ENCODE measurements around the gene ZNF565.
"Not testable (repeated sequence)": the region's sequence is repeated elsewhere in the genome, so short reads cannot be mapped to it uniquely, and the experiment has no call there.

ZNF565 gene

GRCh38 chr19:36210497-36210896, 4.0 kb downstream of the ZNF565 start:
- no peak for DNase-seq

GRCh38 chr19:36209372-36209771, 5.1 kb downstream of the ZNF565 start:
- no peak for DNase-seq

- DNase-seq, result no peak
Measured at GRCh38 chr19:36207605-36208252, 6.7 kb downstream of the ZNF565 start.

GRCh38 chr19:36203293-36203692, 11.2 kb downstream of the ZNF565 start:
- DNase-seq, result no peak

GRCh38 chr19:36201684-36202083, 12.8 kb downstream of the ZNF565 start:
- DNase-seq, result no peak

GRCh38 chr19:36198119-36198518, 16.3 kb downstream of the ZNF565 start:
- DNase-seq, result no peak

- no peak for DNase-seq
Measured at GRCh38 chr19:36196249-36196648, 18.2 kb downstream of the ZNF565 start.

GRCh38 chr19:36186722-36187121, 27.7 kb downstream of the ZNF565 start:
- not testable (repeated sequence) for DNase-seq

GRCh38 chr19:36183245-36183628, 31.2 kb downstream of the ZNF565 start:
- DNase-seq, result no peak

GRCh38 chr19:36182612-36183244, 31.7 kb downstream of the ZNF565 start:
- no peak for DNase-seq

- DNase-seq, result not testable (repeated sequence)
Measured at GRCh38 chr19:36179077-36179476, 35.4 kb downstream of the ZNF565 start.

GRCh38 chr19:36173846-36174245, 40.6 kb downstream of the ZNF565 start:
- not testable (repeated sequence) for DNase-seq

- no peak for DNase-seq
Measured at GRCh38 chr19:36172852-36173251, 41.6 kb downstream of the ZNF565 start.

GRCh38 chr19:36169084-36169760, 45.2 kb downstream of the ZNF565 start:
- DNase-seq, result no peak

GRCh38 chr19:36163813-36164212, 50.7 kb downstream of the ZNF565 start:
- DNase-seq, result no peak

GRCh38 chr19:36160821-36161596, 53.5 kb downstream of the ZNF565 start:
- DNase-seq, result no peak

- DNase-seq, result no peak
Measured at GRCh38 chr19:36153126-36153525, 61.3 kb downstream of the ZNF565 start.

GRCh38 chr19:36152352-36153091, 61.9 kb downstream of the ZNF565 start, which contains the start of gene COX7A1:
Gene COX7A1, minus strand, starts transcription at chr19:36152447. Its CDS starts 40 bp downstream, at chr19:36152407.
- no peak for DNase-seq

GRCh38 chr19:36152019-36152351, 62.5 kb downstream of the ZNF565 start:
- no peak for DNase-seq

- DNase-seq, result no peak
Measured at GRCh38 chr19:36151144-36152018, 63.1 kb downstream of the ZNF565 start.

GRCh38 chr19:36150586-36150985, 63.9 kb downstream of the ZNF565 start:
- no peak for DNase-seq
